IPS-NIHi11 (cell line): Measurements from ENCODE around the gene PHKB.

Experiments
- DNase-seq: peaks from one replicate; pipeline ENCODE4 v3.0.0; 2012; ENCODE audit warnings: mixed read lengths, low spot score

PHKB gene

DNA sequence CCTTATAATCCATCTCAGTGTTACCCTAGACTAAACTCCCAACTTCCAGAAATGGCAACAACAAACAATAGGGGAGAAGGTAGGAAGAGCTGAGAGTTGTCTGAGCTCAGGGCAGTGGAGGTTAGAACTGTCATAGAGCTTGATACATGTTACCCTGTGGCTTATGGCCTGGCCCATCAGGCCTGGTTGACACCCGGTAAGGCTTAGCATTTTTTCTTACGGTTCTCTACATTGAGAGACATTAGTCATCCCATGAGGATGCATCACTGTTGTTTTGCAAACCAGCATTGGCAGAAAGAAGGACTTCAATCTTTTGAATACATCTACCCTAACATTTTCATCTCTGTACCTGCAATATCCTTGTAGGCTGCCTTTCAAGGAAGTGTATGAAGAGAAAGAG, 226.6 kb downstream of the PHKB start:
- DNase-seq = no peak

DNA sequence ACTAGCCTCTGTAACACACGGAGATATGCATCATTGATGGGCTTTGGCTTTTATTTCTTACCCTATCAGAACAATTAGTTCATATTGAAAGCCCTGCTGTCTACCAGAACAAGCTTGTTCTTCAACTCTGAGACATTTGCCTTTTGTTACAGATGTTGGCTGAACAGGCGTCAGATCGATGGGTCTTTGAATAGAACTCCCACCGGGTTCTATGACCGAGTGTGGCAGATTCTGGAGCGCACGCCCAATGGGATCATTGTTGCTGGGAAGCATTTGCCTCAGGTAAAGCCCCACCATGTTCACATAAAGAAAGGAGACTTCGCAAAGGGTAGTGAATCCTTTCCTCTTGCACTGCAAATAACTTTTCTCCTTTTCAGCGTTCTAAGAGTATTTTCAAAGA, 232.1 kb downstream of the PHKB start:
- no peak for DNase-seq

DNA sequence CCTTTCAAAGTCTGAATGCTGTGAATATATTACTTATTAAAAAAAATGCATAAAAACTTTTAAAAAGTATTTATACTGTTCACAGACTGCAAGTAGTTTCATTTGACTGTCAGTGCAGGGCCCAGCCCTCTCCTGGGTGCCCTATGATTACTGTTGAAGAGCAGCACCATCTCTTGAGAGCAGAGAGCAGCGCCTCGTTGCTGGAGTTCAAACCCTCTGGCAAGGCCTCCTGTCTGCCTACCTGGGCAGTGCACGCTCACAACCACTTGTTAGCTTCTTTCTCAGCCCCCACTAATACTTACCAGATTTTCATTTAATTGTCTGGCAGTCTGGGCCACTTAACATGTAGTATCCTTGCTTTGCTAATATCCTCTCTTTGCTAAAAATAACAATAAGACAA, 233.4 kb downstream of the PHKB start:
- no peak for DNase-seq

DNA sequence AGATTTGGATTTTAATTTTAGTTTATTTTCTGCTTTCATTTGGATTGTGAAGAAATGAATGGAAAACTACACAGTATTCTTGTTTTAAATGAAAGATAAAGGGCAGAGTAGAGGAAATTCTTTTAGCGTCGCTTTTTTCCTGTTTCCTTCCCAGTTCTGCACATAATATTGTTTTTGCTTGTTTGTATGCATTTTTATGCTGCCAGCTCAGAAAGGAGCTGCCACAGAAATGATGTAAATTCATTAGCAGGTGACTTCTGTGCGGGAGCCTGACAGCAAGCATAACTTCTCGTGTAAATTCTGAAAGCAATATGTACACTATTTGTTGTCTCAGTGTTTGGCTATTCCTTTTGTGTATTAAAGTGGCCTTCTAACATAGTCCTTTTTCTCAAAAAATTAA, 234.6 kb downstream of the PHKB start:
- DNase-seq = no peak

DNA sequence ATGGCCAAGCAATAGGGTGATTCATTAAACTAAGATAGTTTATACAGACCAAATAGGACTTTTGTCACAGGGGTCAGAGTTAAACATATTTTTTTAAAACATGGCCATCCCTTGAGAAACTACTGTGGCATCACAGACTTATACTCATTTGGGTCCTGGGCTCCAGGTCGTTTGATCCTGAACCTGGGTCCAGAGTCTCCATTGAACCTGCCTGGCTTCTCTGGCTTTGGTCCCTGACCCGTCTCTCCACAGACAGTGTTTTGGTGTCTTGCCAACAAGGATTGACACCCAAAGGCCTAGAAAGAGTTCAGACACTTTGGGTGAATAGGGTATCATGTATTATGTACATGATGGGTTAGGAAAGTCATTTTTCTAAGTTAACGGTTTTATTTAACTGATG, 236.7 kb downstream of the PHKB start:
- no peak for DNase-seq

DNA sequence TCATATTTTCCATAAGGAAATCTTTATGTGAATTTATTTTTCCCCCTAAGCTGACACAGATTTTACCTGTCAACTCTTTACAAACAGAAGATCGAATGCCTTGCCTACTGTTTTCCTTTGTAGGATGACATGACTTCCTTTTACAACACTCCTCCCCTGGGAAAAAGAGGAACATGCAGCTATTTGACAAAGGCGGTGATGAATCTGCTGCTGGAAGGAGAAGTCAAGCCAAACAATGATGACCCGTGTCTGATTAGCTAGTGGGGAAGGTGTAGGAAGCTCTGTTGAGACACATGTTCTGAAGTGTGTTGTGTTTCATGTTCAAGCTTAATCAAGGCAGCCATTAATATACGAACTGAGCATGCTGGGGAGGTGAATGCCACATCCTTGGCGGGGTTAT, 238.0 kb downstream of the PHKB start:
- no peak for DNase-seq

DNA sequence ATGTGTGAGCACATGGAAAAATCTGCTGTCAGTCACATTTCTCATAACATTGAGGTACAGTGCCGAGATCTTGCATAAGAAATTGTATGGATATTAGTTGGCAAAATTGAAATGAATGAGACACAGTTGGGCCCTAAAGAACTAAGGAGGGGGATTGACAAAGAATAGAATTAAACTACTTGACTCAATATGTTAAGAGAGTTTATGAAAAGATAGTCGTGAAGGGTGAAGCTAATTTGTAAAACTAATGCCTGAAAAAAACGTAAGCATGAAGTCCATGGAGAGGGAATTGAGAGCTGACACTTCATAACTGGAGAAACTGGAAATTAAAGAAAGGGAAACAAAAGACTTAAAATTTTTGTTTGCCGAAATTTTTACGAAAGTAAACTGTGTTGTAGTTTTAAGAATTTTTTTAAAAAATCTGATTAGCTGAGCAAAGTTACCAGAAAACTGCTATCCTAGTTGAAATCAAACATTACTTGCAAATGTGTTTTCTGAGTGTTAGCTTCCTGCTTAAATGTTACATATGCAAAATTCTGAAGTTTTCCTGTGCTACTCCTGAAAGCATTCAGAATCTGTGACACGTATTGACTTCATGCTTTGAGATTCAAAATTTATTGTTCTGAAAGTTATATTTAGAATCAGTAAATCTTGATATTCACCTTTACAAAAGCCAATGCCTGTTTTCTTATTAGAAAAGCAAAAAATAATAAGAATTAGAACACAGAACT, 239.9 kb downstream of the PHKB start:
- DNase-seq = no peak

DNA sequence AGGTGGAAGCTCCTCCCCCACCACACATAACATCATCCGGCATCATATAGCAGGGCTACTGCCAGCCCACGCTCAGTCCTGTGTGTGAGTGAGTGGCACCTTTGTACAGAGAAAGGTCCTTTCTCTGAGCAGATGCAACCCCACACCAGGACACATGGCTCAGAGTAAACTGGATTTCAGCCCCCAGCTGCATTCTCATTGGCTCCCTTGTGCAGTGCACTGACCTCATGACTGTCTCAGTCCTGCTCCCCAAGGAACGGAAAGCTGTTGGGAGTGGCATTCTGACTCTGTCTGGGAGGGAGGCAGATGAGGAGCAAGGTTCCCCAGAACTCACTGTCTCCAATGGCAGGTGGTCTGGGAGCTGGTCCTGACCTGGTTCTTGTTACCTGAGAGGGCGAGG, 244.1 kb downstream of the PHKB start:
- no peak for DNase-seq

DNA sequence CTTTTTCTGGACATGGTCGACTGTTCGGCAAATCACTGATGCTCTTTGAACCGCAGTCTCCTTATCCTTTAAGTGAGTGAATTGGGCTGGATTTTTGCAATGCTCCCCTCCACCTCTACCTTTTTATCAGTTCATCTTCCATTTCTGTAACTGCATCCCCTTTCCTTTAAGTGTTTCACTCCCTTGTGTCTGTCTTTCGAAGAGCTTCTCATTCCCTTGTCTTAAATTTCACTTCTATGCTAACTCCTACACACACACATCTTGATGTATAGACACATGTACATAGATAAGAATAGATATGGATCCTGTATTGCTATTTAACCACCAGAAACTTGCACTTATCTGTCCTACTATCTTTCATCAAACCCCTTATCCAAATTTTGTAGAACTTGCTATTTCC, 250.7 kb downstream of the PHKB start:
- DNase-seq = no peak

DNA sequence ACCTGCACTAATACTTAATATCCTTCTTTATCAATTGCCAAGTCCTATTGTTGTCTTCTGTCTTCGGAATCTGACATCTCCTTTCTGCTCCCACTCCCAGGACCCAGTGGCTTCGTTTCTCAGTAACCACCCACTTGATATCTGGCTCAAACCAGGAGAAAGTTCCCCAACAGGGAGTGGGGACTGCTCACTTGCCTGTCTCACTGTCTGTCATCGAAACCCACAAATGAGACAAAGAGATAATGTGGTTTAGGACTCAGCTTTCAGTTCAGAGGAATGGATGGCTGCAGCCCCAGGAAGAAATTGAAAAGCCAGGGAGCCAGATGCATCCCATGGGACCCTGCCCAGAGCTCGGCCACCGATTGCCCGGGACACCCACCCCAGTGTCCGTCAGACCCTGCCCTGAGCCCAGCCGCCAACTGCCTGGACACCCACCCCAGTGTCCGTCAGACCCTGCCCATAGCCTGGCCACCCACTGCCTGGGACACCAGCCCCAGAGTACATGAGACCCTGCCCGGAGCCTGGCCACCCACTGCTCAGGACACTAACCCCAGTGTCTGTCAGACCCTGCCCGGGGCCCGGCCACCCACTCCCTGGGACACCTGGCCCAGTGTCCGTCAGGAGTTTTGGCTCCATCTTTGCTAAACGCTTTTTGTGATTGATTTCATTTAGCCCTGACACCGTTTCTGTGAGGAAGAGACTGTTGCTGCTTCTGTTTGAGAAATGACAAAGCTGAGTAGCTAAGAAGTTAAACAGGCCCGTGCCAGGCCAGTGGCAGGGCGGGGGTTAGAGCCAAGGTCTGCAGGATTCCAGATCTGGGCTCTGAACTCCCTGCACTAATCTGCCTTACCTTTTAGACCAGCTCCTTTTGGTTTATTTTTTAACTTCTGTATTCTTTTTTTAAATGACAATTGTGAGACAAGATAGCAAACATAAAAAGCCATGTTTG, 251.4 kb downstream of the PHKB start:
- no peak for DNase-seq

DNA sequence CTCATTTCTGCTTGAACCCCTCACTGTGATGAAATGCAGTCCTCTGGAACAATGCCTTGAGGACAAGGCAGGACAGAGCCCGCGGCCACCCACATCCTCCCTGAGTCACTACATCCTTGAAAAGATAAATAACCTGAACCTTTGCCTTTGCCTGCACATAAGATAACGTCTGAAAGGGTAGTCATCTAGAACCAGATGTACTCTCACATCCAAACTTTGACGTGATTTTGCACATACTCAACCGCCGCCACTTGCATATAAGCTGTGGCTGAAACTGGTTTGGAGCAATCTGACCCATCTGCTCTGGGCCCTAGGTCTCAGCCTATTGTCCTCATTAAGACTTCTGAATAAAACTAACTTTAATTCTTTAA, 252.1 kb downstream of the PHKB start:
- no peak for DNase-seq

DNA sequence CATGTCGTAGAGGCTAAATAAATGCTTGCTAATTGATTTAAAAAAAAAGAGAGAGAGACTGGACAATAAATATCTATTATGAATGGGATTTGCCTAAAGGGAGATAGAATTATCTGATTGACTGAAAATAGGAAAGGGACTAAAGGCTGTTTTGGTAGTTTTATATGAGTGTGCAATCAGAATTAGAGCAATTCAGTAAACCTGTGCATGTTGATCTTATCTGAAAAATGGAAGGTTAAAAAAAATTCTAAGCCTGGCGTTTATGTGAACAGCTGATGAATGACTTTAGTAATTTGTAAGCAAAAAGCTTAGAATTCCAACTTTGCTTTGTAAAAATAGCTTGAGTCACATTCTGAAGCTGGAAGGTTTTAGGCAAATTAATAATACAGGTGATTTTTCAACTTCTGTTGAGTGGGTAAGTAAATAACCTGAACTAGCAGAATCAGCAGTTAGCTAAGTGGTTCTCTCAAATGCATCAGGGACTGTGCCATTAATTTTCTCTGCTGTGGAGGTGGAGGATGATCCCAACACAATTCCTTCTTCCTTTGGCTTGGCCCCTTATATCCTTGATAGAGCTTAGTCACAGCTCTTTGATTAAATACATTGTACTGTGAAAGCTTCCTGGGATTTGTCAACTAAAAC, 254.4 kb downstream of the PHKB start:
- DNase-seq = no peak

DNA sequence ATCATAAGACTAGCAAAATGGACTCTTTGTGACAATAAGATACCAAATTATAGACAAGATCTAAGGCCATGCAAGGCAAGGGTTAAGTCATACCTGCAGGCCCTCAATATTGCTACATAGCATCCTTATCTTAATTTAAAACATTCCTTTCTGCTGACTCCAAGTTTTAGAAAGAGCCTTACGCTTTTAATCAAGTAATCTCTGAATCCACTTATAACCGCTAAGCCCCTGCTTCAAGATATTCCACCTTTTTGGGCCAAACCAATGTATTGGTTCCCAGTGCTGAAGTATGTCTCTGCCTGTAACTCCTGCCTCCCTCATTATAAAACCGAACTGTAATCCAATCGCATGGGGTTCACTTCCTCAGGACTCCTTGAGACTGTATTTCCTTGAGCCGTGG, 255.4 kb downstream of the PHKB start:
- no peak for DNase-seq

DNA sequence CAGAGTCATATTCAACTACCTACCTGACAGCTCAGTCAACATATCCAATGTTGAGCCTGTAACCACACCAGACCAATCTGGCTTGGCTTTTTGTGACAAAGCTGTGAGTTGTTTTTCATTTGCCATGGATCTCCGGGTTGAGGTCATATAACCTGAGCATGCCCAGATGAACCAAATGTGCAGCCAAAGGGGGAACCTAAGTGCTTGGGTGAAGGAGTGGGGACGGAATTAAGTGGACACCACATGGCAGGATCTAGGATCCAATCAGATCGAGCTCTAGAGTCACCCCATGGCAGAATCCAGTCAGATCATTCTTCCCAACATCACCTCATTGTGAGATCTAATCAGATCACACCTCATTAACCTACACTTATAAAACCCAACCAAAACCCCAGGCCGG, 258.6 kb downstream of the PHKB start:
- no peak for DNase-seq

DNA sequence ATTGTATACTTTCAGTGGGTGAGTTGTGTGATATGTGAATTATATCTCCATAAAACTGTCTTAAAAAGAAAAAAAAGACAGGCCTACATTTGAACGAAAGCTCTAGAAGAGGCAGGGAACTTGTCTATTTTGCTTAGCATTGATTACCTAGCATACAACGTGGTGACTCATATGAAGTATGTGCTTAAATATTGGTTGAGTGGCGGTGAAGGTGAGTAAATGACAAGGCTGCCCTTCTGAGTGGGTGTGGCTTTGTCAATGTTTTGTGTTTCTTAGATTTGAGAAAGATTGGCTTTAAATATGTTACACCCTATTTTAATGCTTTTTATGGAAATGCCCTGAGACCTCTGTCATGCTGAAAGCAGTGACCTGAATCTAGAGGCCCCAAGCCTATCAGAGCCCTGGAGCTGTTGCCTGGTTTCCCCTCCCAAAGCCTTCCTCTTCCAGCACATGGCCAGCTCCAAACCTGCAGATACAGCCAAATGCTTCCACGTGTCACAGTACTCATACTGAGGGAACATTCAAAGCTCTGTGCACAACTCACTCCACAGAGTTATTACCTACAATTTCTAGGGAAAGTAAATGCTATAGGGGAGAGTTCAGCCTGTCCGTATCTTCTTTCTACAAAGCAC, 260.0 kb downstream of the PHKB start:
- no peak for DNase-seq

DNA sequence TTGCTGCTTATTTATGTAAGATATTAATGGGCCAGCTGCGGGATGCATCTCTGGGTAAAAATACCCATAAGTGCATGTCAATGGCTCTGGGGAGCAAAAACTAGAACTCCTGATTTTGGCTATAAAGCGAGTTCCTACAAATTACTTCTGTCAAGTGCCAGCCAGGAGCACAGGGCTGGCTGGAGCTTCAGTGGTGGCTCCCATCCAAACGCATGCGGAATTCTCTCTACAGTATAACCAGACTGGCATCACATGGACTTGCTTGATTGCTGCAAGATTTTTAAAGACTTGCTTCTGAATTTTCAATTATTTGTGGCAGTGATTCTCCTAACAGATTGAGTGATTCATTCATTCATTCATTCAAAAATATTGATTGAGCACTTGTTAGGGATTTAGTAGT, 260.9 kb downstream of the PHKB start:
- no peak for DNase-seq

DNA sequence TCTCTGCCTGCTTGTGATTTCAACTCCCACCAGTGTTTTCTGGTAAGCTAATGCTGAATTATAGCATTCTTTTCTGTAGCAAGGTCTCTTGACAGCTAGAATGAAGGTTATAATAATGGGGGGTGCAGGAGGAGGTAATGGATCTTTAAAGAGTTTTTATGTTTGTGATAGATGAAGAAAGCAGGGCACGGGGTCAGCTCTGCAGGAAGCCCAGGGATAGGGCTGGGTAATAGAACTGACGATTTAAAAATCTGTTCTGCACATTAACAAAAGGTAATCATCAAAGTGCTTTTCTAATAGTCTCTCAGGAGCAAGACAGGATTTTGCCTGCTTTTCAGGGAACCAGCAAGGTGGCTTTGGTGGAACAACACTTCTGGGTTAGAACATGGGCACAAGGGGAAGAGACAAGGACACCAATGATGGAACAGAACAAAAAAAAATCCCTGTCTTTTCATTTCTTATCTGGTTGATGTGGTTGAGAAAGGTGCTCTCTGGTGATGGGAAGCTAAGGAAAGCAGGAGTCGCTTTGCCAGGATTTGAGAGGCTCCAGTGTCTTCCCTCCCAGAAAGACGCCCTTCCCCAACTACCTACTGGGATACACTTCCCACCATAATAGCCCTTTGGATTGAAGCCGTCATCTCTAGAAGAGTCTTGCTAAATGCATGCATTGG, 263.1 kb downstream of the PHKB start:
- DNase-seq = no peak

DNA sequence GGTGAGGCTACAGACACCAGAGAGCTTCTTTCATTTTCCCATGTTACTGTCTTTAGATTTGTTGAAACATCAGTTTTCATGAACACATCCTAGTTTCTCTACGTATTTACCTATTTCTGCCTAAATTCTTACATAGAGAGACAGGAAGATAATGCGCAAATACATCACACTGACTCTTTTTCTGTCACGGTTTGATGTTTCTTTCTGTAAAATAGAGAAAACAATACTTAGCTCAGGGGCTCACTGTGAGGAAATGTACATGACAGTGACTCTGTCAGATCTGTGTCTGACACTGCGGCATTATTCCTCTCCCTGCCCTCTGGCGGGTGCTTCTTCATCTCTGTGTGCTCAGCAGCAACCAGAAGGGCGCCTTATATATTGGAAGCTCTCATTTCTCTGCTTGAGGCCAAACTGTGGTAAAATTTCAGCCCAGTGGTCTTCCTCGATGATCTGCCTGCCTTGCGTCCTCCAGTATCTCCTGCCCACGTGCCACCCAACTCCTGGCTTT, 264.1 kb downstream of the PHKB start:
- no peak for DNase-seq

DNA sequence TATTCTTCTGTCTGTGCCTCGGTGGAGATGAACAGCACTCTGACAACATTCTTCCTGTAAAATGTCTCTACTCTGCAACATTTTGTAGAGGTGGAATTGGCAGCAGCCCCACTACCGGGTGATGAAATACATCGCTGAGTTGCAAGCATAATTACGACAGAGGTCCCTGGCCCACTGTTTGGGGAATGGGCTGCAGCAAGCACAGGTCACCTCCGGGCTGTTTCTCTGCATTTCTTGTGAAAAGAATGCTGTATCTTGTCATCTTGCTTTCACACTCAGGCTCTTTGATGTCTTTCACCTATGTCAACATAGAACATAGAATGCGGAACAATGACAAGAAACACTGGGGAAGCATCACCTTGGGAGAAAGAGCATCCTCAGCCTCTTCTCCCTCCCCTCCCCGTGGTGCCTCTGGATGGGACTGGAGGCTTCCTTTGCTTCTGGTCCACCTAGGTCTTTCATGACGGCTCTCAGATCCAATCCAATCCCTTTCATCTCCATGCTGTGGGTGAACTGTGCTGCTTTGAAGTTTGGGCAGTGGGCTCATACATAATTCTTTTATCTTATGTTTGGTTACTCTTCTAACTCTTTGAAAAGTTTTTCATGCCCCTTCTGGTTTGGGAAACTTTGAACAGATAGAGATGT, 265.0 kb downstream of the PHKB start:
- no peak for DNase-seq

DNA sequence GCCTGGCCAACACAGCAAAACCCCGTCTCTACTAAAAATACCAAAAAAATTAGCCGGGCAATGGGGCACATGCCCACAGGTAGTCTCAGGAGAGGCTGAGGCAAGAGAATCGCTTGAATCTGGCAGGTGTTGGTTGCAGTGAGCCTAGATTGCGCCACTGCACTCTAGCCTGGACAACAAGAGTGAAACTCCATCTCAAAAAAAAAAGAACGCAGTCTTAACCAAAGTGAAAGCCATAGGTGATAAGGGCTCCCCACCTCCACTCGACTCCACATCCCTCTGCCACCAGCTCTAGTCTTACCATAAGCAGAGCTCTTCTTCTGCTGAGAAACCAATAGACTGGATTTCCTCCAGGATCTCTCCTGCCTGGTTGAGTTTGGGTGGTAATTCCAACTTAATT, 266.0 kb downstream of the PHKB start:
- no peak for DNase-seq

DNA sequence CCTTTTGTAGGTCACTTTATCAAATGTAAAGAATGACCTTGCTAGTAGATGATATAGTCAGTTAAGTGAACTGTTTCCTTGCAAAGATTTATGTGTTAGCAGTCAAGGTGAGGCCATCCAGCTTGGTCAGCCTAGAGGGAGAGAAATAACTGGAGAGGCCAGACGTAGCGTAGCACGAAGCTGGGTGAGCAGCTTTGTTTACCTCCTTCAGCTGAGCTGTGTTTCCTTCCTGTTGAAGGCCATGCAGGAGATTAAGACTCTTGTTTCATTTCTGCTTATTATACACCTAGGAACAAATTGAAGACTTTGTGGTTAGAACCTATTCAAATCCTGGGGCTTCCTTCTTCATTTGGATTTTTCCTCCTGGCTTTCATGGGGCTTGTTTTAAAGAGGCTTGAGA, 267.1 kb downstream of the PHKB start:
- DNase-seq = no peak
